Measurements from ENCODE around the gene DAB2IP.

Gene DAB2IP

GRCh38 chr9:121692606-121693387, 41.4 kb downstream of the DAB2IP start:
- H3K4me3 ChIP-seq, result no peak overlapping the region
- H3K27me3 ChIP-seq, result no peaks in the 10 kb centered on the region
- DNase-seq, result peak in 1 of 2 donors; percentile 79
- H3K36me3 ChIP-seq, result no peaks in the 10 kb centered on the region
- H3K9me3 ChIP-seq, result no peaks in the 10 kb centered on the region
- peaks cover 0 to 36% (median 14%) of the 10 kb centered on the region in 4 donors for H3K4me1 ChIP-seq
- TF ChIP-seq CTCF (IDR thresholded peaks at IDR 0.05), result no peak
- intact Hi-C loops (cut with DNase I; ENCODE audit: low total_unique reads), result no loop called here
- peak overlapping the region; percentile 66 to 75 for H3K27ac ChIP-seq

GRCh38 chr9:121693388-121693670, 41.9 kb downstream of the DAB2IP start:
- DNase-seq, result no peak
- Histone ChIP-seq H3K36me3 (no peaks in the 10 kb centered on the region), H3K4me3 (no peak overlapping the region), H3K9me3 (no peaks in the 10 kb centered on the region), H3K4me1 (peaks cover 0 to 36% (median 14%) of the 10 kb centered on the region in 4 donors), H3K27ac (peak overlapping the region; percentile 66 to 75), H3K27me3 (no peaks in the 10 kb centered on the region)
- no peak for TF ChIP-seq CTCF (IDR thresholded peaks at IDR 0.05)
- intact Hi-C loops (cut with DNase I; ENCODE audit: low total_unique reads), result no loop called here

GRCh38 chr9:121694001-121694400, 42.6 kb downstream of the DAB2IP start:
- no peak for TF ChIP-seq CTCF (IDR thresholded peaks at IDR 0.05)
- intact Hi-C loops (cut with DNase I; ENCODE audit: low total_unique reads), result no loop called here

GRCh38 chr9:121694600-121694999, 43.2 kb downstream of the DAB2IP start:
- TF ChIP-seq CTCF (IDR thresholded peaks at IDR 0.05), result no peak
- Histone ChIP-seq H3K4me3 (no peak overlapping the region), H3K27me3 (no peaks in the 10 kb centered on the region), H3K9me3 (no peaks in the 10 kb centered on the region), H3K27ac (peak overlapping the region; percentile 34 to 75), H3K36me3 (no peaks in the 10 kb centered on the region), H3K4me1 (peaks cover 0 to 42% (median 20%) of the 10 kb centered on the region in 4 donors)
- DNase-seq, result no peak
- intact Hi-C loops (cut with DNase I; ENCODE audit: low total_unique reads), result no loop called here

More at GRCh38 chr9:121694001-121694400, 42.6 kb downstream of the DAB2IP start:
- H3K27ac ChIP-seq, result peak overlapping the region; percentile 66 to 75
- no peak overlapping the region for H3K4me3 ChIP-seq
- H3K9me3 ChIP-seq, result no peaks in the 10 kb centered on the region
- no peaks in the 10 kb centered on the region for H3K27me3 ChIP-seq
- DNase-seq, result no peak
- H3K4me1 ChIP-seq, result peaks cover 0 to 40% (median 18%) of the 10 kb centered on the region in 4 donors
- no peaks in the 10 kb centered on the region for H3K36me3 ChIP-seq

GRCh38 chr9:121696930-121697329, 45.5 kb downstream of the DAB2IP start:
- Histone ChIP-seq H3K9me3 (no peaks in the 10 kb centered on the region), H3K4me3 (no peak overlapping the region), H3K36me3 (no peaks in the 10 kb centered on the region), H3K4me1 (peaks cover 0 to 52% (median 41%) of the 10 kb centered on the region in 4 donors), H3K27me3 (no peaks in the 10 kb centered on the region), H3K27ac (no peak overlapping the region)
- DNase-seq, result no peak
- intact Hi-C loops (cut with DNase I; ENCODE audit: low total_unique reads), result no loop called here
- no peak for TF ChIP-seq CTCF (IDR thresholded peaks at IDR 0.05)

All from tibial artery (tissue), 4 donors.